GM12864 (cell line): ENCODE results near the gene MAST4.
A peak's percentile ranks its signal among the peaks of the same experiment; 100 is the strongest.

Experiments
- DNase-seq: peaks from one replicate; pipeline ENCODE4 v3.0.0-alpha.2; 2011; ENCODE audit warnings: low read depth
- H3K4me3 ChIP-seq: 2 replicates; pipeline ENCODE4 v1.5.1; 2011; ENCODE audit warnings: mild to moderate bottlenecking, low read depth, low read length, control low read depth
- CTCF ChIP-seq: IDR thresholded peaks from 2 replicates; pipeline ENCODE4 v1.5.1; 2011; ENCODE audit warnings: low read depth, mild to moderate bottlenecking, moderate library complexity, low read length, control low read depth, inconsistent platforms; ENCODE audit errors: missing control alignments

Gene MAST4

GRCh38 chr5:66669086-66669861 lies 73.1 kb downstream of the MAST4 start:
- no peak for DNase-seq
- H3K4me3 ChIP-seq = no peak overlapping the region
- no peak for TF ChIP-seq CTCF

- DNase-seq = no peak
- no peak for TF ChIP-seq CTCF
- no peak overlapping the region for H3K4me3 ChIP-seq
These were observed 73.6 kb downstream of the MAST4 start for GRCh38 chr5:66669862-66670195.

GRCh38 chr5:66671305-66671704 lies 75.1 kb downstream of the MAST4 start:
- no peak for DNase-seq
- no peak overlapping the region for H3K4me3 ChIP-seq
- no peak for TF ChIP-seq CTCF

- DNase-seq = no peak
- H3K4me3 ChIP-seq = no peak overlapping the region
- no peak for TF ChIP-seq CTCF
These were observed 78.6 kb downstream of the MAST4 start for GRCh38 chr5:66674802-66675201.

- DNase-seq = no peak
- H3K4me3 ChIP-seq = no peak overlapping the region
- TF ChIP-seq CTCF = no peak
These were observed 79.2 kb downstream of the MAST4 start for GRCh38 chr5:66675406-66675805.

GRCh38 chr5:66680221-66680620 lies 84.0 kb downstream of the MAST4 start:
- H3K4me3 ChIP-seq = no peak overlapping the region
- DNase-seq = no peak
- TF ChIP-seq CTCF = no peak

GRCh38 chr5:66680804-66681203 lies 84.6 kb downstream of the MAST4 start:
- DNase-seq = no peak
- H3K4me3 ChIP-seq = no peak overlapping the region
- TF ChIP-seq CTCF = peak; percentile 48
